GM21576 (cell line): ENCODE measurements around the gene DENND5B.

ENCODE experiments used
- ATAC-seq: cut with Tn5 transposase; IDR thresholded peaks from one replicate; pipeline ENCODE4 v1.9.1; 2021; ENCODE audit warnings: mild to moderate bottlenecking, moderate library complexity; ENCODE audit not compliant: unreplicated experiment

The DENND5B gene

DNA sequence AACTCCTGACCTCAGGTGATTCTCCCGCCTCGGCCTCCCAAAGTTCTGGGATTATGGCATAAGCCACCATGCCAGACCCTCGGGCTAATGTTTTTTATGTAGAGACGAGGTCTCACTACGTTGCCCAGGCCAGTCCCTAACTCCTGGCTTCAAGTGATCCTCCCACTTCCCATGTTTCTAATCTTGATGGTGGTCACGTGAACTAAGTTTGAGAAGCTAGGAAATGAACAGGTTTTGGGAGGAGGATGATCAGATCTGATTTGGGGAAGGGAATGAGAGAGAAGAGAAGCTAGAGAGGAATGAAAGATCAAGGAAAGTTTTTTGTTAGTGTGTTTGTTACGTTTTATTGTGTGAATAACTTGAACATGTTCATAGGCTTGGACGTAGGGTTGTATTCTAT, 247.8 kb downstream of the DENND5B start:
- ATAC-seq, result no peak

DNA sequence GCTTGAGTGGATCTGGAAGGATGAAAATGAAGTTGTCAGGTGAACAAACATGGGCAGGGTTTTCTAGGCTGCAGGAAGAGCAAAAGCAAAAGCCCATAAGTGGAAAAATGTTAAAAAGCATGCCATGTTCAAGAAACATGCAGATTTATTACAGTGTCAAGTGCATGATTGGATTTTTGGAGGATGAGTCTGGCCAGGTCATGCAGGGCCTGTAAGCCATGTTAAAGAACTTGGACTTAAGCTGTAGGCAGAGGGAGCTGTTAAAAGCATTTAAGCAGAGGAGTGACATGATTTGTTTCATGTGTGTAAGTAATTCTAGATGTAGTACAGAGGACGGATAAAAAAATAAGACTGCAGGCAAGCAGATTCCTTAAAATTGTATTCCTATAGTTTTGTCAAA, 248.7 kb downstream of the DENND5B start:
- ATAC-seq, result no peak

DNA sequence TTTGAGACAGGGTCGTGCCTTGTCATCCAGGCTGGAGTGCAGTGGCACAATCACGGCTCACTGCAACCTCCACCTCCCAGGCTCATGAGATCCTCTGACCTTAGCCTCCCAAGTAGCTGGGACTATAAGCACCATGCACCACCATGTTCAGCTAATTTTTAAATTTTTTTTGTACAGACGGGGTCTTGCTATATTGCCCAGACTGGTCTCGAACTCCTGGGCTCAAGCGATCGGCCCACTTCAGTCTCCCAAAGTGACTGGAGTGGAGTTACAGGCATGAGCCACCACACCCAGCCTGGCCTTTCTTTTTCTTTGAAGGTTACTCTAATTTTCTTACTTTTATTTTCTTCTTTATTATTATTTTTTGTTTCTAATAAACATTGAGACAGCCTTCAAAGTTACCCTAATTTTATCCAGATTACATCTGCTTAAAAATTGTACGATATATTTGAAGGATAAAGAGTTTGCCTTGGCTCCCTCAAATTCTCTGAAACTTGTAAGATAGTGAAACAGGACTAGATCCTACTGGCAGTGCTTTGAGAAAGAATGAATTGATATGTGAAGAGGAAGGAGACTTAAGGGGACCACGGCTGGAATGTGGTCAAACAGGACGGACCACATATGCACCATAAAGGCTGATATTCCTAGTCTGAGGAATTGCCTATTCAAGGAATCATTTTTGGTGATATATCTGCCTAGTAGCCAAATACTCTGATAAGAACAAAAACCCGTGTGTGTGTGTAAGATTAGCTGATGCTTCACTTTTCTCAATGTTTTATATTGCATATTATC, 250.9 kb downstream of the DENND5B start:
- ATAC-seq, result no peak

DNA sequence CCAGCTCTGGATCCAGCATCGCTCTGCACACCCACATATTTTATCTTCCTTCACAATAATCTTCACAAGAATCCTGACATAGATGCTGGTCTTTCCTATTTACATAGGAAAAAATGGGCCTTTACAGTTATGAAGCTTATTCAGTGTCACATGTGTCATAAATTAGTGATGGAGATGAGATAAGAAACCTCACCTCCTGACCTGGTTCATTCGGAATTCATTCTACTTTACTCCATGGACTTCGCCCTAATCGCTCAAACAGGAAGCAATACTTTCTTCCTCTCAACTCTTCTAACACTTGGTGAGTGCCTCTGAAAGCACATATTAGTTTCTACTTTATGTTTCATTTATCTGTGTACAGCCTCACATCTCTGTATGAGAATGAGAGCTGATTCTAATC, 253.0 kb downstream of the DENND5B start:
- no peak for ATAC-seq
